HG02571 (cell line): ENCODE data around the gene GNG7.

Experiments
- ATAC-seq: cut with Tn5 transposase; IDR thresholded peaks from one replicate; pipeline ENCODE4 v1.9.1; 2021; ENCODE audit warnings: mild to moderate bottlenecking, moderate library complexity; ENCODE audit not compliant: unreplicated experiment

Gene GNG7

DNA sequence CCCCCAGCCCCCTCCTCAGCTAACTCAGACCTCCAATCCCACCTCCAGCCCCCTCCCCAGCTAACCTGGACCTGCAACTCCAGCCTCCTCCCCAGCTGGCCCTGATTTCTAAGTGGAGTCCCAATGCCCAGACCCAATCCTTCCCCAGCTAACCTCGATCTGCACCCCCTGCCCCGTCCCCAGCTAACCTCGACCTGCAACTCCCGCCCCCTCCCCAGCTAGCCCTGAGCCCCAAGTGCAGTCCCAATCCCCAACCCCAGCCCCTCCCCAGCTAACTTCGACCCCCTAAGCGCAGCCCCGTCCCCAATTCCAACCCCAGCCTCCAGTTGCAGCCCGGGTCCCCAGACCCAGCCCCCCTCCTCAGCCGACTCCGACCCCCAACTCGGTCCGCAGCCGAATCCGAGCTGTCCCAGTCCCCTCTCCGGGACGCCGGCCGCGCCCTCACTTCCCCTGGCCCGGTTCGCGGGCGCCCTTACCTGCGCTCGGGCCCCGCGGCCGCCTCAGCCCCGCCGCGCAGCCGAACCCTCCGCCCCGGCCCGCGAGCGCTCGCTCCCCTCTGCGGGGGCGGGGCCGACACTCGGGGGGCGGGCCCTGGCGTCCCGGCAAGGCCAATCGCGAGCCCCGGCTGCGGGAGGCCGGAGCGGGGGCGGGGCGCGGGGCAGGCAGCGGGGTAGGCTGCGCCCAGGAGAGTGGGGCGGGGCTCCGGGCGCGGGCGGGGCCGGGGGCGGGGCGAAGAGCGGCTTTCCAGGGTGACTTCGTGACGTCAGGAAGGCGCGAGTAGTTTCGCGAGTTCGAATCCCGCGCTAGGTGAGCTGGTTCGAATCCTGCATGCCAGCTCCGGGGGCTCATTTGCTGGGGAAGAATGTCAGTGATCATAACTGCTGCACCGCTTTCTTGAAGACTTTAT lies at the start of gene GNG7:
TSS of gene GNG7 (minus strand) at position 525 of the 907 bp plus-strand sequence. CDS start 182,006 bp downstream, outside the sequence.
- ATAC-seq = peak; percentile 73

DNA sequence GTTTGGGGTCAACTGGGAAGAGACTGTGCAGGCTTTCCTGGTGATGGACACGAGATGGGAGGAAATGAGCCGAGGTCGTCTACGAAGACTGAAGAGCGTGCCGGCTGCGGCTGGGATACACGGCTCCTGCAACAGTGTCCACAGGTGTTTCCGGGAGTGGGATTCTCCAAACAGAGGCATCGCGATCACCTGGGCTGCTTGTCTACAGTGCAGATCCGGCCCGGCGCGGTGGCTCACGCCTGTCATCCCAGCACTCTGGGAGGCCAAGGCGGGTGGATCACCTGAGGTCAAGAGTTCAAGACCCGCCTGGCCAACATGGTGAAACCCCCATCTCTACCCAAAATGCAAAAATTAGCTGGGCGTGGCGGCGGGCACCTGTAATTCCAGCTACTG lies 48.9 kb upstream of the GNG7 start:
- no peak for ATAC-seq

DNA sequence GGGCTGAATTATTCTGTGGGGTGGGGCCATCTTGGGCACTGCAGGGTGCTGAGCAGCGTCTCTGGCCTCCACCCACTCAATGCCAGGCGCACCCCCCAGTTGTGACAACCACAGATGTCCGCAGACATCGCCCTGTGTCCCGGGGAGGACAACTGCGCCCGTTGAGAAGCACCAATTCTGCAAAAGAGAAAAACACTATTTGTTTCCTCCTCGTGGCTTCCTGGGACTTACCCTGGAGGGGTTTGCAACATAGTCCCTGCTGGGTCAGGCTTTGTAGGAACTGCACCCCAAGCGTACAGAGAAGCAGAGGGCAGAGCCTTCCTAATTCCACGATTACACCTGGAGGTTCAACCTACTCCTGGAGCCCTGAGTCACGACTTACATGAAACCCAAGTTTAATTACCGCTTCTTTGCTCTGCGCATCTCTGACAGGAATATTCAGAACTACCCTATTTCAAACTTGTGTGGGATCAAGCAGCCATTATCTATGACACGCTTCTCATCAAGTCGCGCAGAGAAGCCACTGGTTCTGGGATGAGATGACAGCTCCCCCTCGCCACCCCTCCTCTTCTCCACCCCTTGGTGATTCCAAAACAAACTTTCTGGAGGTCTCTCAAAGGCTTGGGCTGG lies 48.4 kb upstream of the GNG7 start:
- ATAC-seq = no peak

DNA sequence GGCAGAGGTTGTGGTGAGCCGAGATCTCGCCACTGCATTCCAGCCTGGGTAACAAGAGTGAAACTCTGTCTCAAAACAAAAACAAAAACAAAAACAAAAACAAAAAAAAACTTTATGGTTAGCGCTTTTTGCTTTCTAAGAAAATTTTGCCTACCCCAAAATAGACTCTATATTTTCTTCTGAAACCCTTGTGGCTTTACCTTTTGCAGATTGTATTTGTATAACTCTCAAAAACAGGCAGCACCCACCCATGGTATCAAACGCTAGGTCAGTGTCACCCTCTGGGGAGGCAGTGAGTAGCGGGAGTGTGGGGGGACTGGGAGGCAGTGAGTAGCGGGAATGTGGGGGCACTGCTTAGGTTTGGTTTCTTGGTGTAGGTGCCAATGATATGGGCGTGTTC lies 44.9 kb upstream of the GNG7 start:
- ATAC-seq = no peak

DNA sequence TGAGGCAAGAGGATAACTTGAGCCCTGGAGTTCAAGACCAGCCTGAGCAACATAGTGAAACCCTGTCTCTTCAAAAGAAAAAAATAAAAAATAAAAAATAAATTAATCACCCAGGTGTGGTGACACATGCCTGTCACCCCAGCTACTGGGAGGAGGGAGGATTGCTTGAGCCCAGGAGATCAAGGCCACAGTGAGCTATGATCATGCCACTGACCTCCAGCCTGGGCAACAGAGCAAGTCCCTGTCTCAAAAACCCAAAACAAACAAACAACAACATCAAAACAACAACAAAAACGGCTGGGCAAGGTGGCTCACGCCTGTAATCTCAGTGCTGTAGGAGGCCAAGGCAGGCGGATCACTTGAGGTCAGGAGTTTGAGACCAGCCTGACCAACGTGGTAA lies 41.6 kb upstream of the GNG7 start:
- ATAC-seq = no peak

DNA sequence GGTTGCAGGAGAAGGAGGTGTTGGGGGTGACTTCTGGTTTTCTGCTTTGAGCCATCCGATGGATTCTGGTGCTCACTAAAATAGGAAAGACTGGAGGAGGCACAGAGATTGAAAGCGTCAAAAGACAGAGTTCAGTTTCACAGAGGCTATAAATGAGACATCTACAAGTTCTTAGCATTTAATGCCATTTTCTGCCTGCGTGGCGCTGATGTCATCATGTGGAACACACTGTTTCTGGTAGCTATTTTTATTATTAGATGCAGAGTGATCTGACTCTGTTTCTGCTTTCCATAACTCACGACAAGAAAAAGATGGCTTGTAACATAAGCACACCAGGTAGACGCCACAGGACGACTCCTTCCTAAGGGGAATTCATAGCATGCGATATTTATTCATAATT lies 40.6 kb upstream of the GNG7 start:
- ATAC-seq = no peak

DNA sequence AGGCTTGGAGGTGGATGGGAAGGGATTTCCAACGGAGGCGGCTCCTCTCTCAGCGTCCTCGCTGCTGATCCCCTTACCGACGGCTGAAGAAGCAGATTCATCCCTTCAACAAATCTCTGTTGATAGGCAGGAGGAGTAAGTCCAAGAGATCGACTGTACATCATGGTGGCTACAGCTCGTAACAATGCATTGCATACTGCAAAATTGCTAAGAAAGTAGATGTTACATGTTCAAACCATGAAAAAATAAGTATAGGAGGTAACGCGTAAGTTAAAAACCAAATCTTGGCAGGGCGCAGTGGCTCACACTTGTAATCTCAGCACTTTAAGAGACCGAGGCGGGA lies 37.8 kb upstream of the GNG7 start:
- ATAC-seq = no peak

DNA sequence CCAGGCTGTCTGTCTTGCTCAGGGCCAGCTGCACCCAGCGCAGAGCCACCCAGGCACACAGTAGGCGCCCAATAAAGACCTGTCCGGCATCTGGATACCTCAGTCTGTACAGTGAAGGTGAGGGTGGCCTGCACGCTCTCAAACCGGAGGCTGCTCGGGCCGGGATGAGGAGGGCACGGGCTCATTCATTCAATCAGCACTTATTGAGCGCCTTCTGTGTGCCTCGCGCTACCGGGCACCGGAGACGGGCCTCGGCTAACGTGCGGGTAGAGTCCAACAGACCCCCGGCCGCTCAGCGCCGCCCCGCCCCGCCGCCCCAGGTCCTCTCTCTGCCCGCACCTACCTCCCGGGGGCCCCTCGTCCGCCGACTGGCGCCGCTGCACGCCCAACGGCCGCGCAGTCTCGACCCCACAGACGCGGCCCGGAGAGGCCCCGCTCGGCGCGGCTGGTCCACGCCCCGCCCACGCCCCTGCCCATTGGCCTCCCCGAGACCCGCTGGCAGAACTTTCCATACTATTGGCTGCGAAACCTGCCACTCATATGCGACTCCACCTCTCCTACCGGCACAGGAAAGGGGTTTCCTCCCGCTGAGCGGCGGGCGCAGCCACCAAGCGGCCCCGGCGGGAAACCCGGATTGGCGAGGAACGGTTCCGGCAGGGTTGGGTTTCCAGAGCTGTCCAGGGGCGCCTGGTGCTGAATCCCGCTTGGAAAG lies 37.3 kb upstream of the GNG7 start, which contains the start of gene SLC39A3:
TSS of gene SLC39A3 (minus strand) at position 416 of the 712 bp plus-strand sequence. CDS start 2,760 bp downstream, outside the sequence.
- peak; percentile 92 for ATAC-seq

DNA sequence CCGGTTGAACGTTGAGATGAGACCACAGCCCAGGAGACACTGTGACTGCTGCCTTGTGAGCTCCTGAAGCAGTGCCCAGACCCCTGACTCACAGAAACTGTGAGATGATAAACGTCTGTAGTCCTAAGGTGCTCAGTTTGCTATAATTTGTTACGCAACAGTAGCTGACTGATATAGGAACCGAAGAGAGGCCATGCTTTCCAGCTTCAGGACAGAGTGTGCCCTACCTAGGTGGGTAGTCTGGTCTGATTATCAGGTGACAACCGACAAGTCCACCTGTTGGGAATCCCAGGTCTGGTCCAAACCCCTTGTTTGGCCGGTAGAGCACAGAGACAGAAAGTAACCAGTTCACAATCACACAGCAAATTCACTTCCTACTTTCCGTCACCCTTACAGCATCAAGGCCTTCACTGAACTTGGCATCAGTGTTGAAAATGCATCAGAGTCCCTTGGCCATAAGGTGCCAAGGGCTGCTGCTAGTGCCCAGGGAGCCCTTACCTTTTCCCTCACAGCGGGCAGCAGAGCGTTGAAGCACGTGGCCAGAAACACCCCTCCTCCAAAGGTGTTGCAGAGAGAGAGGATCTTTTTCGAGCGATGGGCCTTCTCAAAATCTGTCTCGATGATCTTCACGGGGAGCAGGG lies 34.2 kb upstream of the GNG7 start:
- ATAC-seq = no peak

- no peak for ATAC-seq
Measured at GRCh38 chr19:2735374-2735773, 32.9 kb upstream of the GNG7 start.

DNA sequence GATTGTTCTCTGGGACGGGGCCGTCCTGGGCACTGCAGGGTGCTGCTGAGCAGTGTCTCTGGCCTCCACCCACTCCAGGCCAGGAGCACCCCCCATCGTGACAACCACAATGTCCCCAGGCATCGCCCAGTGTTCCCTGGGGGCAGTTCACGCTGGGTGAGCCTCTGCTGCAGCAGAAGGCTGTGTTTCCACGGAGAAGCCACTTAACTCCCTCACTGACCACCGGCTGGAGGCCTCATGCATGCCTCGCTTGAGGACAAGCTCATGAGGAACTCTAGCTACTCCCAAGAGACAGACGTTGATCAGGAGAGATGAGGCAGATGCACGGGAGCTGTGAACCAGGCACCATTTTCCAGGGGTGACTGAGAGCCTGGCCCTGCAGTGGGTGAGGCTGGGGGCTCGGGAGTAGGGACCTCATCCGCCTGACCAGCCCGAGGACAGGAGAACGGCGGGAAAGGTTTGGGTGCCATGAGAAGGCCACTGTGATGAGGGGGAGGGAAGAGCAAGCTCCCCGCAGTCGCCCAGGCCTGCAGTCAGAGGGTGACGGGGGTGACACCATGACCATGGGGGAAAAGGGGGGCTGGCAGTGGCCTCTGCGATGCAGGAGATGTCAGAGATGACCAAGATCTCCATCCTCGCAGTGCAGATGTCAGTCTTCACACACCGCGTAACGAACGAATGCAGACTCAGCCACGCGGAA lies 32.2 kb upstream of the GNG7 start:
- no peak for ATAC-seq

DNA sequence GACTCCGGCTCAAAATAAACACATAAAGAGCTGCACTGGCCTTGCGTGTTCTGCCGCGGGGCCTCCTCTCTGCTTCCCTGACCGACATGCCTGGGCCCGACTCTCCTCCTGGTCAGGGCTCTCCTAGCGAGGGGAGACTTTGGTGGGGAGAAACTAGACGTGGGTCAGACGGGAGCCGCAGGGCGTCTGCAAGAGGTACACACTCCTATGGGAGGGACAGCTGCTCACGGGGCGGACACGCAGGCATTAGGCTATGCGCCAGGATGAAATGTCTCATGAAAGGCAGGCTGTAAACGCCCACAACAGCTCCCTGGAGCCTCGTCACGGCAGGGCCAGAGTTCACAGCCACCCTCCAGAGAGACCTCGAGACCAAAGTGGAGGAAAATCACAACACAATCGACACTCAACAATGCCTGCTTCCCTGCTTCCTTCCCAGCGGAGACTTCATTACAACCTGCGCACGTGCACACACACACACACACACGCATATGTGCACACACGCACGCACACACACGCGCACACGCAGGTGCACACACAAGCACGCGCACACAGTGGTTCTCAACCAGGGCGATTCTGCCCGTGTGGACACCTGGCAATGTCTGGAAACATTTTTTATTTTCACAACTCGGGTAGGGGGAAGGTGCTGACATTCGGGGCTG lies 31.6 kb upstream of the GNG7 start:
- ATAC-seq = no peak

DNA sequence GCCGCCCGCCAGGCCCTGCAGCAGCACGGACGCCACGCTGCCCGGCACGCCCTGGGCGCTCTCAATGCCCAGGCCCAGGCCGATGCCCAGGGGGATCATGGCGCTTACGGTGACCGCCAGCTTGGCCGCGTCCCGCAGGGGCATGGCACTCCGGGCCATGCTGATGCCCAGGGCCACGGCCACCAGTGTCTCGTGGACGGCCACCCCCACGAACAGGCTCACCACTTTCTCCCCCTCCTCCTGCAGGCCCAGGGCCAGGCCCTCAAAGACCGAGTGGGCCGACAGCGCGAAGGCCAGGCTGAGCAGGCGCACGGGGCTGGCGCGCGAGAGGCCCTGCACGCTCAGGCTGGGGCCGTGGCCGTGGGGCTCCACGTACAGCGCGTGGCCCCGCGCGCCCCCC lies 30.4 kb upstream of the GNG7 start:
- no peak for ATAC-seq

- no peak for ATAC-seq
Measured at GRCh38 chr19:2732157-2732725, 29.7 kb upstream of the GNG7 start.

DNA sequence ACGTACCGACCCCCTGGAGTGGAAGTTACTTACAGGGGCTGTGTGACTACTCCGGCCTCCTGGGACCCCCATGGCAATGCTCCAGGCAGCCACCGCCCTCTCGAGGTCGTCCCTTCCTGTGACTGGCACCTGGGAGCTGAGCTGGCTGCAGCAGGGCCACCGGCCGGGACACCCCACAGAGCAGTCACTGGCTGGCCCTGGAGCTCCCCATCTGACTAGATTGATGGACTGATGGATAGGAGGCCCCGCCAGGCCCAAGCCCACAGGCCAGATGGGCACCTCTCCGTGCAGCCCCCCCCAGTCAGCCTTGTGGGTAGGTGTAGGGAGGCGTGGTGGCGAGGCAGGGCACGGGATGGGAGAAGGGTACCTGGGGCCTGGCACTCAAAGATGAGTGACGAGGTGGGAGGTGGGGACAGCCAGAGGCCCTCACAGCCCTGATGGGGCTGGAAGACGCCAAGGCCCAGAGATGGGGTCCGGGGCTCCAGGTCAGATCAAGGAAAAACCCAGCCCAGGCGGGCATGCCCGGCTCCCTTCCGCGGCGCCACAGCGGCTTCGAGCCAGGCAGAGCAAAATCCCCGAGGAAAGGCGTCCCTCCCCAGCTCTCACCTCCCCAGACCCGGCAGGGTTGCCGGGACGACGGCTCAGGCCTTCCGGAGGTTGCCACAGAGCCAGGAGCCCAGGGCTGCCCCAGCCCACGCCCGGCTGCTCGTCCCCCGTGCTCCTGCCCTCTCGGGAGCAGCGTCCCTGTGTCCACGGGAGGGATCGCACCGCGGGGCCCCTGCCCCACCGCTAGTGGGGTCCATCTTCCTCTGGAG lies 28.9 kb upstream of the GNG7 start:
- no peak for ATAC-seq

GRCh38 chr19:2729943-2730818 lies 27.7 kb upstream of the GNG7 start:
- no peak for ATAC-seq

DNA sequence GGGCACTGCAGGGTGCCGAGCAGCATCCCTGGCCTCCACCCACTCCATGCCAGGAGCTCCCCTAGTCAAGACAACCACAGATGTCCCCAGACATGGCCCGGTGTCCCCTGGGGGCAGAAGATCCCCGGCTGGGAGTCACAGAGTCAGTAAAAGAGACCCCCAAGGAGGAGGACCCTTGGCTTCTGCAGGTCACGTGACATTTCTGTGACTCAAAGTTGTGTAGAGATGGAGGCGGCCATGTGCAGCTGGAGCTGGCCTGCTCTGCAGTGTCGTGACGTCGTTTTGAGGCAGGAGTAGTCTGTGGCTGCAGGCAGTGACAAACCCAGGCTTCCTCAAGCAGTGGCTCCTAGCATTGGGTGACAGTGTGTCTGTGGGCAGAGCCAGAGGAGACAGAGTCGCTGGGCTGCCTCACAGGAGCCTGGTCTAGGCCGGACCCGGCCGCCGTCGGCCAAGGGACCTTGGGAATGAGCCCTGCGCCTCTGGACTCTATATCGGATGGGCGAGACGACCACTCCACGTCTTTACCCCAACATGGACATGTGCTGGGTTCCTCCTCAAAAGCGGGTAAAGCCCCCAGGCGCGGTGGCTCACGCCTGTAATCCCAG lies 26.4 kb upstream of the GNG7 start:
- no peak for ATAC-seq

DNA sequence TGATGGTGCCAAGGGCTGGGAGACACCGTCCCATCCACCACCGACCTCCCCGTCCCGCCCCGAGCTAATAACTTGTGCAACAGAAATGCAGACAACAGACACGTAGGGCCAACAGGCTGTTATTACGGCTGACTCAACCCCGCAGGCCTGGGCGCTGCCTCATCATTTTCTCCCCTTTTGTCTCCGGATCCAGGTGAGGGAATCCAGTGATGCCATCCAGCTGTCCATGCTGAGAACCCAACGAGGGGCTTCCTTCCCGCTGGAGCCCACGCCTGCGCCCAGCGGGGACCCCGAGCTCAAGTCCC lies 25.1 kb upstream of the GNG7 start:
- ATAC-seq = no peak
